Fibroblast of the aortic adventitia (primary cell): ENCODE data around the gene RAB34. TPM values are rescaled to one million over a fixed set of nuclear protein-coding genes. Genes with fewer than 3 reads are reported as not detected.

ENCODE experiments used
- DNase-seq: peaks from one replicate; pipeline ENCODE4 v3.0.0-alpha.2; 2010; ENCODE audit warnings: low read depth
- H3K4me3 ChIP-seq: 2 replicates; pipeline ENCODE4 v1.5.1; 2011; ENCODE audit warnings: low read depth, mild to moderate bottlenecking, control low read depth, low read length, moderate library complexity
- total RNA-seq: library from RNA; depleted of rRNA; stranded (reverse); fragments of >200 nt; gene quantifications from 2 replicates; pipeline ENCODE4 v1.2.3, GENCODE V29; 2012; ENCODE audit warnings: low replicate concordance
- TF ChIP-seq, protein P1 (sequence below): IDR thresholded peaks from 2 replicates; pipeline ENCODE4 v1.5.1; 2011; ENCODE audit warnings: mild to moderate bottlenecking, low read length, control low read depth, inconsistent platforms; ENCODE audit not compliant: insufficient read depth

The RAB34 gene
- total RNA-seq, 1 donor = 154 TPM

DNA sequence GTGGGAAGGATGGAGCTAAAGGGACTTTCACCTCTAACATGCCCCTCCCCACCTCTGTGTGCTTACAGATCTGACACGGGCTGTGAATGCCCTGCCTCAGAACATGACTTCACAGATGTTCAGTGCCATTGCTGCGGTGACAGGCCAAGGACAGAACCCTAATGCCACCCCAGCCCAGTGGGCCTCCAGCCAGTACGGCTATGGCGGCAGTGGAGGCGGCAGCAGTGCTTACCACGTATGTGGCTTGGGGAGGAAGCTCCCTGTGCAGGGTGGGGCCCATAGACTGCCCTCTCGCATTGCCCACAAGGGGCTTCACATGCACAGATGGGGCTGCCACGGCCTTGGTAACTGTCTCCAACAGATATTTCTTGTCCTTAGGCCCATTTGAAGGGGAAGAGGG, 17.4 kb downstream of the RAB34 start:
- no peak overlapping the region for H3K4me3 ChIP-seq
- TF ChIP-seq, protein P1, sequence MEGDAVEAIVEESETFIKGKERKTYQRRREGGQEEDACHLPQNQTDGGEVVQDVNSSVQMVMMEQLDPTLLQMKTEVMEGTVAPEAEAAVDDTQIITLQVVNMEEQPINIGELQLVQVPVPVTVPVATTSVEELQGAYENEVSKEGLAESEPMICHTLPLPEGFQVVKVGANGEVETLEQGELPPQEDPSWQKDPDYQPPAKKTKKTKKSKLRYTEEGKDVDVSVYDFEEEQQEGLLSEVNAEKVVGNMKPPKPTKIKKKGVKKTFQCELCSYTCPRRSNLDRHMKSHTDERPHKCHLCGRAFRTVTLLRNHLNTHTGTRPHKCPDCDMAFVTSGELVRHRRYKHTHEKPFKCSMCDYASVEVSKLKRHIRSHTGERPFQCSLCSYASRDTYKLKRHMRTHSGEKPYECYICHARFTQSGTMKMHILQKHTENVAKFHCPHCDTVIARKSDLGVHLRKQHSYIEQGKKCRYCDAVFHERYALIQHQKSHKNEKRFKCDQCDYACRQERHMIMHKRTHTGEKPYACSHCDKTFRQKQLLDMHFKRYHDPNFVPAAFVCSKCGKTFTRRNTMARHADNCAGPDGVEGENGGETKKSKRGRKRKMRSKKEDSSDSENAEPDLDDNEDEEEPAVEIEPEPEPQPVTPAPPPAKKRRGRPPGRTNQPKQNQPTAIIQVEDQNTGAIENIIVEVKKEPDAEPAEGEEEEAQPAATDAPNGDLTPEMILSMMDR = no peak
- no peak for DNase-seq

DNA sequence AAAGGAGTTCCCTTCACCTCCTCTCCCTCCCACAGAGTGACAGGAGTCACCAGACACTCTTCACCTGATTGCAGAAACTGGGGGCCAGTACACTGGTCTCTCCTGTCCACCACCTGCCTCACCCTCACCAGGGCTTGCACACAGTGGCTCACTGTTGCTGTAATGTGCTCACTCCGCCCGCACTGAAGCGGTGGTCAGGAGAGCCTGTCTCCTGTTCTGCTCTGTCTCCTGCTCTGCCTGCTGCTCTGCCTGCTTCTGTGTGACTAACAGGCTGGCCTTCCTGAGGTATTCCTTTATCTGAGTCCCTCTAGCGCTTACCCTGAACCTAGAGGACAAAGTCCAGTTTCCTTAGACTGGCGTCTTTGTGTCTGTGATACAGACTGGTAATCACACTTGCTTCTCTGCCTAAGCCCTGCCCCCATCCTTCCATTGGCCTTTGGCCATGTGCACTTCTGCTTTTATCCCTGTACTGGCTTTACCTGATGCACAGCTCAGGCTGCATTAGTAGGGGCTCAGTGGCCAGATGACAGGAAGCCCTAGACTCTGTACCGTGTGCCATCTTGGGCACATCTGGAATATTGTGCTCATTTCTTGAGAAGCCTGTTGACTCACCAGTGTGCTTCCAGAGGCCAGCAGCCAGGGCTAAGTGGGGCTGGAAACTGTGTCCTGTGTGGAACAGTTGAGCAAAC, 19.3 kb downstream of the RAB34 start:
- DNase-seq = no peak

DNA sequence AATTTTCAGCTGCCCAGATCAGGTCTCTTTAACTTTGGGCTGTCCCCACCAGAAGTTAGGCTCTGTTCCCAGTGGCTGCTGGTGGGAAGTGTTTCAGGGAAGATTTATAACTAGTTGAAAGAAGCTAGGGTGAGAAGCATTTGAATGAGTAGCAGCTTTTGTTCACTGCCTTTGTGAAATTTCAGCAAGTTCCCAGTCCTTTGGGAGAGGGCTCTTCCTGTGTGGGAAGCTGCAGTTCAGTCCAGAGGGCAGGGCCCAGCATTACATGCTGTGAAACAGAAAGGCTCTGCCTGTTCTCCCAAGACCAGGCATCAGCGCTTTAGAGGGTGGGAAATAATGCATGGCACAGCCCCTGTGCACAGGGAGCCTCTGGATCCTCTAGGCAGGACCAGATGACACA, 23.8 kb downstream of the RAB34 start:
- no peak for DNase-seq
- TF ChIP-seq, protein P1 = no peak
- H3K4me3 ChIP-seq = no peak overlapping the region

More for the DNA sequence above, 19.3 kb downstream of the RAB34 start:
- TF ChIP-seq, protein P1 = no peak
- H3K4me3 ChIP-seq = no peak overlapping the region

DNA sequence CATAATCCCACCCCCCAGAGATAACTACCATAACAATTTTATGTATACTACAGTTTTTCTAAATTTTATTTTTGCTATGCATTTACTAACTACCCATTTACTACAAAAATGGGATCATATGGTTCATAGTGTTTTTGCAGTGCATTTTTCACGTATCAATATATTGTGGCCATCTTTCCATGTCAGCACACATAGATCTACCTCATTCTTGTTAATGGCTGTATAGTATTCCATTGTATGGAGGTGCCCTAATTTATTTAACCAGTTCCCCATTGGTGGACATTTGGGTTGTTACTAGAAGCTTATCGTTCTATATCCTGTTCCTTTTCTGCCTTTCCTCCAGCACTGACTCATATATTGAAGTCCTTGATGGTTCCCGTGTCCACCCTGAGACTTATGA, 28.7 kb downstream of the RAB34 start:
- no peak overlapping the region for H3K4me3 ChIP-seq
- no peak for DNase-seq
- TF ChIP-seq, protein P1 = no peak

DNA sequence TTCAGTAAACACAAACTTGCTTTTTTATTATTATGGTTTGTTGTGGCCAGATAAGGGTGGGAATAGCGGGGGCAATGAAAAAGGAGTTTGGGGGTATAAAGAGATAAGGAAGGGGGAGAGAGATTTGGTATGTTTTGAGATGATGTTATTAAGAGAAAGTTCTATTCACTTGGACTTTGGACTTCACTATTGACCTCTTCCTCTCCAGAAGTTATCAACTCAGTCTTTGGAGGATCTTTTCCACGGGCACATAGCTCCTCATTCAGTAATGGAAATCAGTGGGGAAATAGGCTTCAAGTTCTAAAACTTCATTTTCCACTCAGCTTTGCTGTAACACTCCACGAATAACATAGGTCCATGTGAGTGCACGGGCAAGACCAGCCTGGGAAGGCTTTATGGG, 29.2 kb downstream of the RAB34 start:
- DNase-seq = no peak
- TF ChIP-seq, protein P1 = no peak
- H3K4me3 ChIP-seq = no peak overlapping the region

DNA sequence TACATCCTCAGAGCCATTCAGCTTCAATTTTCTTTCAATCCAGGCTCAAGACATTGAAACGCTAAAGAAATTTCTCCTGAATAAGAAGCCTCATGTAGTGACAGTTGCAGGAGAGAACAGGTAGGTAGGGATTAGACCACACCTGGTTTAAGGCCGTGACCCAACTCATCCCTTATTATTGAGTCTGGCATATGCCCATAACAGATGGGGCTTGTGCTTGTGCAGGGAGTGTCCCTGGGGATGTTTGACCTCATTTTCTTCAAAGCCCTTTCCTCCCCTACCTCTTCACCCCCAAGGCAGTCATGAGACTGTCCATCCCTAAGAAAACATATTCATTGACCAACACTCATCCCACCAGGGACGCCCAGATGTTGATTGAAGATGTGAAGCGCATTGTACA, 31.4 kb downstream of the RAB34 start:
- DNase-seq = no peak
- TF ChIP-seq, protein P1 = no peak
- H3K4me3 ChIP-seq = no peak overlapping the region

DNA sequence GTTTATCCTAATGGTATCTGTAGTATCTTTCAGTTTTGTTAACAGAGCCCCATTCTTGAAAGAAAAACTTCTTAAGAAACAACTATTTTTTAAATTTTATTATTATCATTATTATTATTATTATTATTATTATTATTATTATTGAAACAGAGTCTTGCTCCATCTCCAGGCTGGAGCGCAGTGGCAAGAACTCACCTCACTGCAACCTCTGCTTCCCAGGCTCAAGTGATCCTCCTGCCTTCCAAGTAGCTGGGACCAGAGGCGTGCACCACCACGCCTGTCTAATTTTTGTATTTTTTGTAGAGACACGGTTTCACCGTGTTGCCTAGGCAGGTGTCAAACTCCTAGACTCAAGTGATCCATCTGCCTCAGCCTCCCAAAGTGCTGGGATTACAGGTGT, 32.3 kb downstream of the RAB34 start:
- DNase-seq = no peak
- TF ChIP-seq, protein P1 = no peak
- H3K4me3 ChIP-seq = no peak overlapping the region
